Mucosa of stomach (tissue), 1 donor: Measurements from ENCODE around the gene ATG16L1.

Experiments
- H3K27me3 ChIP-seq: one replicate; pipeline ENCODE4 v1.7.0; 2013; ENCODE audit warnings: mild to moderate bottlenecking, low read length; ENCODE audit not compliant: control insufficient read depth, insufficient read depth
- H3K36me3 ChIP-seq: one replicate; pipeline ENCODE4 v1.7.0; 2013; ENCODE audit warnings: low read length; ENCODE audit not compliant: control insufficient read depth, insufficient read depth
- H3K4me1 ChIP-seq: one replicate; pipeline ENCODE4 v1.7.0; 2013; ENCODE audit warnings: mild to moderate bottlenecking, low read length; ENCODE audit not compliant: control insufficient read depth, insufficient read depth
- H3K4me3 ChIP-seq: one replicate; pipeline ENCODE4 v1.7.0; 2013; ENCODE audit warnings: low read length
- H3K9ac ChIP-seq: one replicate; pipeline ENCODE4 v1.7.0; 2013; ENCODE audit warnings: mild to moderate bottlenecking, low read length, moderate library complexity
- H3K9me3 ChIP-seq: one replicate; pipeline ENCODE4 v1.7.0; 2013; ENCODE audit warnings: mild to moderate bottlenecking, low read length, moderate library complexity; ENCODE audit not compliant: control insufficient read depth
- donor health status: Pancreatic carcinoma.

The ATG16L1 gene

GRCh38 chr2:233307565-233307964 is 56.1 kb downstream of the ATG16L1 start, which contains the start of gene SAG:
Gene SAG (plus strand): TSS chr2:233307816. CDS start chr2:233309190, 1,374 bp downstream.
- H3K9me3 ChIP-seq, result no peaks in the 10 kb centered on the region
- no peaks in the 10 kb centered on the region for H3K27me3 ChIP-seq
- no peaks in the 10 kb centered on the region for H3K36me3 ChIP-seq
- no peak within 1 kb of the TSS for H3K9ac ChIP-seq
- H3K4me3 ChIP-seq, result no peak within 1 kb of the TSS
- H3K4me1 ChIP-seq, result no peaks in the 10 kb centered on the region

GRCh38 chr2:233311241-233311926 is 59.9 kb downstream of the ATG16L1 start:
- no peaks in the 10 kb centered on the region for H3K9me3 ChIP-seq
- no peaks in the 10 kb centered on the region for H3K36me3 ChIP-seq
- H3K4me3 ChIP-seq, result no peak overlapping the region
- no peaks in the 10 kb centered on the region for H3K4me1 ChIP-seq
- no peak overlapping the region for H3K9ac ChIP-seq
- H3K27me3 ChIP-seq, result no peaks in the 10 kb centered on the region

GRCh38 chr2:233312874-233313273 is 61.4 kb downstream of the ATG16L1 start:
- Histone ChIP-seq H3K4me3 (no peak overlapping the region), H3K9ac (no peak overlapping the region), H3K27me3 (no peaks in the 10 kb centered on the region)

DNA sequence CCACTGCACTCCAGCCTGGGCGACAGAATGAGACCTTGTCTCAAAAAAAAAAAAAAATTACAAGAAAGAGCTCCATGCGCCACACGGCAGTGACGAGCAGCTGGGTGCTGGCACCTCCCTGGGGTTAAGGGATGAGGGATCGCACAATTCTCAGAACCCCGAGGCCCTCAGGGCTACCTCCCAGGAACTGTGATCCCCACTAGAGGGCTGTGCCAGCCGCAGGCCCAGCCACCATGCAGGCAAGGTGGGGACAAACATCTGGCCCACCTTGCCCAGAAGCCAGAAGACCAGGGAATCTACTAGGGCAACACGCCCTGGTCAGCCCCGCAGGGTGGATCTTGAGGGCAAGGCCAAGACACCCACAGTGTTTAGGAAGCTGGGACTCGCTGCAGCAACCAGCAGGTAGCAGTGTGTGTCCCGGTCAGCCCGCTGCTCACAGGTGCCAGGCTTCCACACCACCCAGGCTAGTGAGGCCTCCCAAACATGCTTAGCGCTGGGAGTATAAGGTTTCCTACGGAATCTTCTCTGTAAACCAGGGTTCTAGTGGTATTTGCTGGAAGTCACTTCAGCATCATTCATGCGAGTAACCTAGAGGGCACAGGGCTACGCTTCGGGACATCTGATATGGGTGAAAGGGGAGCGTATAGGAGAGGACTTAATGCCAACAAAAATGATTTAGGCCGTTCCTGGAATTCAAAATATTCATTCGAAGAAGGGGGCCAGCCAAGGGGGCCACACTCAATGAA is 62.9 kb downstream of the ATG16L1 start:
- Histone ChIP-seq H3K9me3 (no peaks in the 10 kb centered on the region), H3K4me1 (no peaks in the 10 kb centered on the region), H3K4me3 (no peak overlapping the region), H3K36me3 (no peaks in the 10 kb centered on the region), H3K27me3 (no peaks in the 10 kb centered on the region), H3K9ac (no peak overlapping the region)

More at GRCh38 chr2:233312874-233313273, 61.4 kb downstream of the ATG16L1 start:
- H3K4me1 ChIP-seq, result no peaks in the 10 kb centered on the region
- no peaks in the 10 kb centered on the region for H3K9me3 ChIP-seq
- H3K36me3 ChIP-seq, result no peaks in the 10 kb centered on the region

DNA sequence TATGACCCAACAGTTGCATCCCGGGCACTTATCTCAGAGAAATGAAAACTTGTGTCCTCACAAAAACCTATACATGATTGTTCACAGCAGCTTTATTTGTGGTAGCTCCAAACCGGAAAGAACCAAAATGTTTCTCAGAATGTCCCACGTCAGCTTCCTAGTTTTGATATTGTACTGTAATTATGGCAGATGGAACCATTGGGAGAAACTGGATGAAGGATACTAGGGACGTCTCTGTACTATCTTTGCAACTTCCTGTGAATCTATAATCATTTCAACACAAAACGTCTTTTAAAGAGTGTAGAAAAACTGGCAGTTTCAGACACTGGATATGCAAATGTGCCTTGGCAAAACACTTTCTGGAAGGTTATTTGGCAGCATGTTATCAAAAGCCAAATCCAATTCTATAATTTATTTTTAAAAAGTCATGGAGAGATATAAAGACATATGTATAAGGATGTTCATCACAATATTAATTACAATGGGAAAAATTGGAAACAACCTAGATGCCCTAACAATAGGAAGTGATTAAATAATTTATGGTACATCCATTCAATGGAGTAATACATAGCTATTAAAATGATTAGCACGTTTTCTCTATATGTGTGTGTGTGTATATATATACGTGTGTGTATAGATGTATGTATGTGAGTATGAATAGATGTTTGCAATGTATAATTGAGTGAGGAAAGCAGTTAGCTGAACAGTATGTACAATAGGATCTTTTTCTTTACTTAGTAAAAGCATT is 65.9 kb downstream of the ATG16L1 start:
- H3K4me1 ChIP-seq, result no peaks in the 10 kb centered on the region
- H3K27me3 ChIP-seq, result peaks cover 11% of the 10 kb centered on the region
- H3K36me3 ChIP-seq, result no peaks in the 10 kb centered on the region
- H3K9ac ChIP-seq, result no peak overlapping the region
- H3K9me3 ChIP-seq, result no peaks in the 10 kb centered on the region
- H3K4me3 ChIP-seq, result no peak overlapping the region

- Histone ChIP-seq H3K9me3 (no peaks in the 10 kb centered on the region), H3K4me1 (no peaks in the 10 kb centered on the region), H3K4me3 (no peak overlapping the region), H3K9ac (no peak overlapping the region), H3K36me3 (no peaks in the 10 kb centered on the region), H3K27me3 (peaks cover 11% of the 10 kb centered on the region)
These were observed 67.8 kb downstream of the ATG16L1 start for GRCh38 chr2:233319256-233319655.

- Histone ChIP-seq H3K36me3 (no peaks in the 10 kb centered on the region), H3K4me1 (no peaks in the 10 kb centered on the region), H3K9ac (no peak overlapping the region), H3K27me3 (peaks cover 11% of the 10 kb centered on the region), H3K9me3 (no peaks in the 10 kb centered on the region), H3K4me3 (no peak overlapping the region)
These were observed 69.0 kb downstream of the ATG16L1 start for GRCh38 chr2:233320470-233320869.

GRCh38 chr2:233321166-233321565 is 69.7 kb downstream of the ATG16L1 start:
- H3K27me3 ChIP-seq, result peaks cover 11% of the 10 kb centered on the region
- H3K9me3 ChIP-seq, result no peaks in the 10 kb centered on the region
- no peak overlapping the region for H3K9ac ChIP-seq
- no peak overlapping the region for H3K4me3 ChIP-seq
- no peaks in the 10 kb centered on the region for H3K4me1 ChIP-seq
- no peaks in the 10 kb centered on the region for H3K36me3 ChIP-seq

GRCh38 chr2:233323851-233324250 is 72.4 kb downstream of the ATG16L1 start:
- H3K4me3 ChIP-seq, result no peak overlapping the region
- peaks cover 11% of the 10 kb centered on the region for H3K27me3 ChIP-seq
- no peak overlapping the region for H3K9ac ChIP-seq
- no peaks in the 10 kb centered on the region for H3K36me3 ChIP-seq
- H3K9me3 ChIP-seq, result no peaks in the 10 kb centered on the region
- no peaks in the 10 kb centered on the region for H3K4me1 ChIP-seq

DNA sequence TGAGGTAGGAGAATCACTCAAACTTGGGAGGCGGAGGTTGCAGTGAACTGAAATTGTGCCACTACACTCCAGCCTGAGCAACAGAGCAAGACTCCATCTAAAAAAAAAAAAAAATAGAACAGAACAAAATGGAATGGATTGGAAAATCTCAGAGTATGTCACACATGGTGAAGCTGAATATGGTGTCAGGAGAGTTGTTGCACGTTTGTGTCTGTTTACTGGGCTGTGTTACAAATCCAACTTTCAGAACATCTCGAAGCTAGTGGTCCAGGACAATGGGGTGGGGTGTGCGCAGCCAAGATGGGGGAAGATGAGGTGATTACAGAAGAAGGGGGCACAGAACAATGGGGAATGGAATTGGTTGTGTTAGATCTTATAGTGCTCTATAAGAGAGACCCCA is 73.8 kb downstream of the ATG16L1 start:
- Histone ChIP-seq H3K9me3 (no peaks in the 10 kb centered on the region), H3K36me3 (no peaks in the 10 kb centered on the region), H3K9ac (no peak overlapping the region), H3K27me3 (peaks cover 7% of the 10 kb centered on the region), H3K4me3 (no peak overlapping the region), H3K4me1 (no peaks in the 10 kb centered on the region)

GRCh38 chr2:233325814-233326213 is 74.3 kb downstream of the ATG16L1 start:
- no peaks in the 10 kb centered on the region for H3K36me3 ChIP-seq
- no peak overlapping the region for H3K4me3 ChIP-seq
- H3K4me1 ChIP-seq, result no peaks in the 10 kb centered on the region
- peaks cover 3% of the 10 kb centered on the region for H3K27me3 ChIP-seq
- H3K9me3 ChIP-seq, result no peaks in the 10 kb centered on the region
- no peak overlapping the region for H3K9ac ChIP-seq

DNA sequence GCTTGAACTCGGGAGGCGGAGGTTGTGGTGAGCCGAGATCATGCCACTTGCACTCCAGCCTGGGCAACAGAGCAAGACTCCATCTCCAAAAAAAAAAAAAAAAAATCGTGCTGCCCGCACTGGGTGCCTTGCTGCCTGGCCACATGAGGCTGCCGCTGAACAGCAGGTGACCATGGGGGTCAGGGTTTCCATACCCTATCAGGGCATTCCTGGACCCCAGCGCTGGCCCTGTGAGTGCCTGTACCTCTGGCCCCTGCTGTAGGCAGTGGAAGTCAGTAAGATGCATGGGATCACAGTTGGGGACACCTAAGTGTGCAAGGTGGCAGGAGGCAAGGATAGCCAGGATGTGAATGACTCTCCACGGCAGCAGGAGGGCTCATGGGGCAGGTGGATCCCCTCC is 75.0 kb downstream of the ATG16L1 start:
- no peaks in the 10 kb centered on the region for H3K36me3 ChIP-seq
- no peak overlapping the region for H3K9ac ChIP-seq
- H3K27me3 ChIP-seq, result no peaks in the 10 kb centered on the region
- no peaks in the 10 kb centered on the region for H3K9me3 ChIP-seq
- no peak overlapping the region for H3K4me3 ChIP-seq
- H3K4me1 ChIP-seq, result no peaks in the 10 kb centered on the region
